Adrenal gland (tissue), 5 donors: ENCODE measurements around the gene ARHGEF39.

ENCODE experiments used
- CTCF ChIP-seq, 6 experiments: fragments of 450-650 bp in 4 of 6; fragments of 200-600 bp in 2 of 6; sonication (generic) in 1 of 6; IDR thresholded peaks; 1 replicate in 5 of 6; 2 replicates in 1 of 6; pipeline versions ENCODE4 v1.5.1 to v1.8.0; 2016 to 2021; ENCODE audit warnings: antibody characterized with exemption in 6 of 6, mild to moderate bottlenecking in 2 of 6, moderate library complexity in 1 of 6
- POLR2A ChIP-seq, 2 donors: fragments of 450-650 bp; IDR thresholded peaks; one replicate each; pipeline ENCODE4 v1.6.1; 2017; ENCODE audit warnings: antibody characterized with exemption in 2 of 2, mild to moderate bottlenecking in 2 of 2, moderate library complexity in 1 of 2
- donor health status: DM: no; HTN: no; CAD: no.

GRCh38 chr9:35646153-35646532 is 18.9 kb downstream of the ARHGEF39 start:
- TF ChIP-seq CTCF (IDR thresholded peaks at IDR 0.05) (no peak), POLR2A (IDR thresholded peaks at IDR 0.05) (no peak)
